ENCODE measurements around the gene GPX4. TPM values are rescaled to one million over a fixed set of nuclear protein-coding genes. Genes with fewer than 3 reads are reported as not detected.

Gene GPX4
- total and polyA plus RNA-seq, 2 experiments from 2014 or later: 351 to 573 TPM

DNA sequence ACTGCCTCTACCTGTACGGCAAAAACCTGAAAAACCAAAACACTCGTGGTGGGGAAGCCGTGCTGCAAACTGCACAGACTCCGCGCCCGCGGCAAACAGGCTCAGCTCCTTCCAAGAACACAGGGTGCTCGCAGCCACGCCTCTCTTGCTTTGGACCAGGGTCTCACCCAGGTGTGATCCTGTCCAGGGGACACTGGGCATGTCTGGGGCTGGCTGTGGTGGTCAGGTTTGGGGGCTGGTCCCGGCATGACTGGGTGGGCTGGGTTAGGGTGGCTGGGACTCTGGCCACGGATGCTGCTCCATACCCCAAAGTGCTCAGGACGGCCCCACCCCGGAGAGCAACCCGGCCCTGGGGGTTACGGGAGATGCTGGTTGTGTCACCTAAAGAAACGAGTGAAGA, 13.9 kb downstream of the GPX4 start (continued):
- TF ChIP-seq, protein P1, sequence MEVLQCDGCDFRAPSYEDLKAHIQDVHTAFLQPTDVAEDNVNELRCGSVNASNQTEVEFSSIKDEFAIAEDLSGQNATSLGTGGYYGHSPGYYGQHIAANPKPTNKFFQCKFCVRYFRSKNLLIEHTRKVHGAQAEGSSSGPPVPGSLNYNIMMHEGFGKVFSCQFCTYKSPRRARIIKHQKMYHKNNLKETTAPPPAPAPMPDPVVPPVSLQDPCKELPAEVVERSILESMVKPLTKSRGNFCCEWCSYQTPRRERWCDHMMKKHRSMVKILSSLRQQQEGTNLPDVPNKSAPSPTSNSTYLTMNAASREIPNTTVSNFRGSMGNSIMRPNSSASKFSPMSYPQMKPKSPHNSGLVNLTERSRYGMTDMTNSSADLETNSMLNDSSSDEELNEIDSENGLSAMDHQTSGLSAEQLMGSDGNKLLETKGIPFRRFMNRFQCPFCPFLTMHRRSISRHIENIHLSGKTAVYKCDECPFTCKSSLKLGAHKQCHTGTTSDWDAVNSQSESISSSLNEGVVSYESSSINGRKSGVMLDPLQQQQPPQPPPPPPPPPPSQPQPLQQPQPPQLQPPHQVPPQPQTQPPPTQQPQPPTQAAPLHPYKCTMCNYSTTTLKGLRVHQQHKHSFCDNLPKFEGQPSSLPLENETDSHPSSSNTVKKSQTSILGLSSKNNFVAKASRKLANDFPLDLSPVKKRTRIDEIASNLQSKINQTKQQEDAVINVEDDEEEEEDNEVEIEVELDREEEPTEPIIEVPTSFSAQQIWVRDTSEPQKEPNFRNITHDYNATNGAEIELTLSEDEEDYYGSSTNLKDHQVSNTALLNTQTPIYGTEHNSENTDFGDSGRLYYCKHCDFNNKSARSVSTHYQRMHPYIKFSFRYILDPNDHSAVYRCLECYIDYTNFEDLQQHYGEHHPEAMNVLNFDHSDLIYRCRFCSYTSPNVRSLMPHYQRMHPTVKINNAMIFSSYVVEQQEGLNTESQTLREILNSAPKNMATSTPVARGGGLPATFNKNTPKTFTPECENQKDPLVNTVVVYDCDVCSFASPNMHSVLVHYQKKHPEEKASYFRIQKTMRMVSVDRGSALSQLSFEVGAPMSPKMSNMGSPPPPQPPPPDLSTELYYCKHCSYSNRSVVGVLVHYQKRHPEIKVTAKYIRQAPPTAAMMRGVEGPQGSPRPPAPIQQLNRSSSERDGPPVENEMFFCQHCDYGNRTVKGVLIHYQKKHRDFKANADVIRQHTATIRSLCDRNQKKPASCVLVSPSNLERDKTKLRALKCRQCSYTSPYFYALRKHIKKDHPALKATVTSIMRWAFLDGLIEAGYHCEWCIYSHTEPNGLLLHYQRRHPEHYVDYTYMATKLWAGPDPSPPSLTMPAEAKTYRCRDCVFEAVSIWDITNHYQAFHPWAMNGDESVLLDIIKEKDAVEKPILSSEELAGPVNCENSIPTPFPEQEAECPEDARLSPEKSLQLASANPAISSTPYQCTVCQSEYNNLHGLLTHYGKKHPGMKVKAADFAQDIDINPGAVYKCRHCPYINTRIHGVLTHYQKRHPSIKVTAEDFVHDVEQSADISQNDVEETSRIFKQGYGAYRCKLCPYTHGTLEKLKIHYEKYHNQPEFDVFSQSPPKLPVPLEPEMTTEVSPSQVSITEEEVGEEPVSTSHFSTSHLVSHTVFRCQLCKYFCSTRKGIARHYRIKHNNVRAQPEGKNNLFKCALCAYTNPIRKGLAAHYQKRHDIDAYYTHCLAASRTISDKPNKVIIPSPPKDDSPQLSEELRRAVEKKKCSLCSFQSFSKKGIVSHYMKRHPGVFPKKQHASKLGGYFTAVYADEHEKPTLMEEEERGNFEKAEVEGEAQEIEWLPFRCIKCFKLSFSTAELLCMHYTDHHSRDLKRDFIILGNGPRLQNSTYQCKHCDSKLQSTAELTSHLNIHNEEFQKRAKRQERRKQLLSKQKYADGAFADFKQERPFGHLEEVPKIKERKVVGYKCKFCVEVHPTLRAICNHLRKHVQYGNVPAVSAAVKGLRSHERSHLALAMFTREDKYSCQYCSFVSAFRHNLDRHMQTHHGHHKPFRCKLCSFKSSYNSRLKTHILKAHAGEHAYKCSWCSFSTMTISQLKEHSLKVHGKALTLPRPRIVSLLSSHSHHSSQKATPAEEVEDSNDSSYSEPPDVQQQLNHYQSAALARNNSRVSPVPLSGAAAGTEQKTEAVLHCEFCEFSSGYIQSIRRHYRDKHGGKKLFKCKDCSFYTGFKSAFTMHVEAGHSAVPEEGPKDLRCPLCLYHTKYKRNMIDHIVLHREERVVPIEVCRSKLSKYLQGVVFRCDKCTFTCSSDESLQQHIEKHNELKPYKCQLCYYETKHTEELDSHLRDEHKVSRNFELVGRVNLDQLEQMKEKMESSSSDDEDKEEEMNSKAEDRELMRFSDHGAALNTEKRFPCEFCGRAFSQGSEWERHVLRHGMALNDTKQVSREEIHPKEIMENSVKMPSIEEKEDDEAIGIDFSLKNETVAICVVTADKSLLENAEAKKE (CRISPR knock-in tag; IDR thresholded peaks at IDR 0.05): no peak
- TF ChIP-seq EZH2phosphoT487 (IDR thresholded peaks at IDR 0.05; ENCODE audit: unreplicated experiment): no peak

GRCh38 chr19:1118999-1119398, 15.2 kb downstream of the GPX4 start:
- TF ChIP-seq ZNF331 (CRISPR knock-in tag; IDR thresholded peaks at IDR 0.05; ENCODE audit: low read depth) (no peak), JUNB (IDR thresholded peaks at IDR 0.05; ENCODE audit: unreplicated experiment) (no peak)
- no peak overlapping the region for H3K4me3 ChIP-seq
- no peaks in the 10 kb centered on the region for H3K4me1 ChIP-seq (ENCODE audit: insufficient read depth)
- H3K27ac ChIP-seq (ENCODE audit: low read depth): no peak overlapping the region
- no peaks in the 10 kb centered on the region for H3K27me3 ChIP-seq (ENCODE audit: insufficient read depth)
- peaks cover 4% of the 10 kb centered on the region for H3K27me3 Mint-ChIP-seq (ENCODE audit: insufficient read depth, low read depth, poor library complexity)
- DNase-seq (ENCODE audit: low spot score) (no peak), ATAC-seq (no peak)
- no peaks in the 10 kb centered on the region; the same call in 2 of the 3 replicates for H3K9me3 Mint-ChIP-seq
- H3K36me3 Mint-ChIP-seq (ENCODE audit: low read depth): peaks cover 22% of the 10 kb centered on the region
- no peak overlapping the region for H2AFZ ChIP-seq
- no peaks in the 10 kb centered on the region for H3K79me2 ChIP-seq (replicated peaks; ENCODE audit: insufficient read depth)
- no peak overlapping the region for H3K4me2 ChIP-seq
- no peak overlapping the region for H3K4me3 Mint-ChIP-seq
- H4K20me1 ChIP-seq (replicated peaks; ENCODE audit: insufficient read depth): no peaks in the 10 kb centered on the region; the same call in 1 of the 2 replicates
- H3K4me1 Mint-ChIP-seq: peaks cover 2% of the 10 kb centered on the region; the same call in 2 of the 3 replicates
- 0 out of 2 replicates have a peak, but pooled peaks cover 6% of the 10 kb centered on the region for H3F3A ChIP-seq (replicated peaks; ENCODE audit: low read depth)
- H3K36me3 ChIP-seq (ENCODE audit: insufficient read depth): no peaks in the 10 kb centered on the region
- H3K27ac Mint-ChIP-seq: no peak overlapping the region
- H3K9me2 ChIP-seq (ENCODE audit: insufficient read depth): no peaks in the 10 kb centered on the region
